ENCODE data around the gene SH2D4B.

SH2D4B gene

DNA sequence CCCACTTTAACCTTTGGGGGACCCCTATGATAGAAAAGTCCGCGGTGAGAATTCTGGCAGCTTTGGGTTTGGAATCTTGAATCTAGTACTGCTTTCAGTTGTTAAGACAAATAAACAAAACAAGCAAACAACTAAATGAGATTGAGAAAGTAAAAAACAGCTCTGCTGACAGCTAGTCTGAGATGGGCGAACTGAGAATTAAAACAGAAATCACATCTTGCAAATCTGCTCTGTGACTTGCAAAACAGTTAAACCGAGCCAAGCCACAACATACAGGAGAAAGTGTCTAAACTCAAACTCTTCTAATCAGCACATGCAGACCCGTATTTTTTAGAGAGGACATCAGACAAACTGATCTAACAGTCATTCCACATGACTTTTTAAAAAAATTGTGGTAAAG, 110.4 kb downstream of the SH2D4B start:
- no peak for DNase-seq

GRCh38 chr10:80649183-80649582, 111.5 kb downstream of the SH2D4B start:
- DNase-seq, result no peak

DNA sequence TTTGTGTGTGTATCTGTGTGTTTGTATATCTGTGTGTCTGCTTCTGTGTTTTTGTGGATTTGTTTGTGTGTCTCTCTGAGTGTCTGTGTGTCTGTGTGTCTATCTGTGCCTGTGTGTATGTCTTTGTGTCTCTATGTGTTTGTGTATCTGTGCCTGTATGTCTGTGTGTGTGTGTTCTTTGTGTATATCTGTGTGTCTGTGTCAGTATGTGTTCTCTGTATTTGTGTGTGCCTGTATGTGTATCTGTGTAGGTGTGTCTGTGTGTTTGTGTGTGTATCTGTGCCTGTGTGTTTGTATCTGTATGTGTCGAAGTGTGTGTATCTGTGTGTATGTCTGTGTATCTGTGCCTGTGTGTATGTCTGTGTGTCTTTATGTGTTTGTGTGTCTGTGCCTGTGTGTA, 118.2 kb downstream of the SH2D4B start:
- DNase-seq, result no peak

DNA sequence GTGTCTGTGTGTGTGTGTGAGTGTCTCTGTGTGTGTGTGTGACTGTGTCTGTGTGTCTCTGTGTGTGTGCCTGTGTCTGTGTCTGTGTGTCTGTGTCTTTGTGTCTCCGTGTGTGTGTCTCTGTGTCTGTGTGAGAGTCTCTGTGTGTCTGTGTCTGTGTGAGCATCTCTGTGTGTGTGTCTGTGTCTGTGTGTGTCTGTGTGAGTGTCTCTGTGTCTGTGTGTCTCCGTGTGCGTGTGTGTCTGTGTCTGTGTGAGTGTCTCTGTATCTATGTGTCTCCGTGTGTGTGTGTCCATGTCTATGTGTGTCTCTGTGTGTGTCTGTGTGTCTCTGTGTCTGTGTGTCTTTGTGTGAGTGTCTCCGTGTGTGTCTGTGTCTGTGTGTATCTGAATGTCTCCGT, 120.4 kb downstream of the SH2D4B start:
- DNase-seq, result no peak

GRCh38 chr10:80659289-80659688, 121.6 kb downstream of the SH2D4B start:
- no peak for DNase-seq

GRCh38 chr10:80660266-80660665, 122.6 kb downstream of the SH2D4B start:
- DNase-seq, result no peak

GRCh38 chr10:80660736-80661135, 123.0 kb downstream of the SH2D4B start:
- DNase-seq, result no peak

- no peak for DNase-seq
These were observed 123.8 kb downstream of the SH2D4B start for GRCh38 chr10:80661526-80661925.

GRCh38 chr10:80662429-80663261, 124.9 kb downstream of the SH2D4B start:
- peak; percentile 34 for DNase-seq

DNA sequence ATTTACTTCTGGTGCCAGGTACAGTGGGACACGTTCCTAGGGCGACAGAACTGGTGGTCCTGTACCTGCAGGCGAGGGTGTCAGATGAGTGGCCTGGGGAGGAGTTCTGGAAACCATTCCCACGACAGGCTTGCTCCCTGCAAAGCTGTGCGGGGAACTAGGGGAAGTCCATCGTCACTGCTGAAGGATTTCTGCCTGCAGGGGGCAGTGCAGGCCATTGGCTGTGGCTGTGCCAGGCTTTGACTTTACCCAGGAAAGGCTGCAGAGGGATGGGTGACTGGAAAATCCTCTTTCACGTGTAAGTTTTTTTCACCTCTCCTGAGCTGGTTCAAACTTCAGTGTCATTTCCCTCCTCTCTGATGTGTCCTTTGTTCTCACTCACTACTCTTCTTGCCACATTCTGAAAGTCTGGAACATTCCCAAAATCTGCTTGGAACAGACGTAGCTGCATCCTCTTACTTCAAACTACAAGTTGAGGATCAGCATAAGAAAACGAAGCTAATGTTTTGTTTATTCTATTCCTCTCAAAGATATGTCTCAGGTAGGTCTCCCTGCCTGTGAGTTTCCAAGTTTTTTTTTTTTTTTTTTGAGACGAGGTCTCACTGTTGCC, 126.5 kb downstream of the SH2D4B start:
- DNase-seq, result peak; percentile 34

- DNase-seq, result no peak
These were observed 131.8 kb downstream of the SH2D4B start for GRCh38 chr10:80669485-80669884.

- no peak for DNase-seq
These were observed 133.1 kb downstream of the SH2D4B start for GRCh38 chr10:80670774-80671173.

- DNase-seq, result no peak
These were observed 134.1 kb downstream of the SH2D4B start for GRCh38 chr10:80671847-80672246.

GRCh38 chr10:80672613-80673012, 134.9 kb downstream of the SH2D4B start:
- no peak for DNase-seq

- DNase-seq, result no peak
These were observed 137.1 kb downstream of the SH2D4B start for GRCh38 chr10:80674809-80675208.

DNA sequence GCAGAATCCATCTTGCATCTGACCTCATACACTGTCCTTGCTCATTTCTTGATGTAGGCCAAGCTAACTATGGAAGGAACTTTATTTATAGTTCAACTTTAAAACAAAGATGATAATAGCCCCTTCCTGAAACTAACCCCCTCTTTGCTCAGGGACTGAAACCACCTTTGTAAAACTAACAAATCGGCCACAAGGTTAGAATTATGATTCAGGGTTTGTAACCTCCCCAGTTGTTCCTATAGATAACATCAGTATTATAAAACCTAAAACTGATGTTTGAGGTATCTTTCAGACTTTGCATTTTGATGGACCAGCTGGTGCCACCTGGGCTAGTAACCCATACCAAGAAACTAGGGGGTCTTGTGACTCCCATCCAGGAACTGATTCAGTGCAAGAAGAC, 143.4 kb downstream of the SH2D4B start:
- DNase-seq, result no peak

DNA sequence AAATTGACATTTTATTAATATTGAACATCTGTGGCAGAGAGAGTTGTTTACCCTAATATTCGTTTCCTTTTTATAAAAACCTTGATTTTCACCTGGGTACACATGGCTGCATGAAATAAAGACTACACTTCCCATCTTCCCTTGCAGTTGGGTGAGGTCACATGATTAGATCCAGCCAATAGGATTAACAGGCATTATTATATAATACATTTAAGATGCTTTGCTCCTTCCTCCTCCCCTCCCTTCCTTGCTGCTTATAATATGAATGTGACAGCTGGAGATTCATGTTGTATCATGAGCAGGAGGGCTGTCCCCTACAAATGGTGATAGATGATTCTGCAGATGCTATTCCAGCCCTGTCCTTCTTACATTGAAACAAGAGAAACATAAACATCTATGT, 146.6 kb downstream of the SH2D4B start:
- peak; percentile 21 for DNase-seq

DNA sequence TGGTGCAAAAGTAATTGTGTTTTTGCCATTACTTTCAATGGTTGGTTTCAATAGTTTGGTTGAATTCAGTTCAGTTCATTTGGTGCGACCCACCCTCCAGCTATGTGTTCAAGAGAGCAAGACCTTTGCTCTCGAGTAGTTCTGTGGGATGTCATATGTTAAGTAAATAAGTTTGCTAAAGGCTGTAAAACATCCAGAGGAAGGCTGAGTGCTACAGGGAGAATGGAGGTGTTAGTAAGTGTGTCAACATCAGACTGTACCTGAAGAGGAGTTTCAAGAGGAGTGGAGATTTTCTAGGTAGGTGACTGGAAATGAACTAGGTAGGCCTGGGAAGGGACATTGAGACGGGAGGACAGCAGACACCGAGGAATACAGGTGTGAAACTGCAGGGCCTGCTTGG, 147.7 kb downstream of the SH2D4B start:
- no peak for DNase-seq

GRCh38 chr10:80686734-80687475, 149.2 kb downstream of the SH2D4B start:
- no peak for DNase-seq

GRCh38 chr10:80687476-80687789, 149.7 kb downstream of the SH2D4B start:
- no peak for DNase-seq

- no peak for DNase-seq
These were observed 152.7 kb downstream of the SH2D4B start for GRCh38 chr10:80690434-80690833.

DNA sequence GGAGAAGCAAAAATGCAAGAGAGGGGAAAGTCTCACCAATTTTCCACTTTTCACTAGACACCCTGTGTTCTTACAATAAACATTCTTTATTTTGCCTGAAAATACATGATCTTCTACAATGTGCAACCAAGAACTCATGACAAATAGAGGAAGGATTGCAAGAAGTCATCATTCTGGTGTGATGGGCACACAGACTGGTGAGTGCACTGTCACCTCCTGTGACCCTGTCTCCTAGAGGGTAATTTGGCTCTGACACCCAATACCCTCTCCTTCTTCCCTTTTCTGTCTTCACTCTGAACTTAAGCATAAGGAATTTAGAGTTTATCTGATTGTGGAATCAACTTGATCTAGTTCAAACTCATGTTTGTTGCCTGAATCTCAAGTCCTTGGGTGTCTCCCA, 153.7 kb downstream of the SH2D4B start:
- DNase-seq, result no peak

GRCh38 chr10:80693565-80693964, 155.9 kb downstream of the SH2D4B start:
- no peak for DNase-seq

DNA sequence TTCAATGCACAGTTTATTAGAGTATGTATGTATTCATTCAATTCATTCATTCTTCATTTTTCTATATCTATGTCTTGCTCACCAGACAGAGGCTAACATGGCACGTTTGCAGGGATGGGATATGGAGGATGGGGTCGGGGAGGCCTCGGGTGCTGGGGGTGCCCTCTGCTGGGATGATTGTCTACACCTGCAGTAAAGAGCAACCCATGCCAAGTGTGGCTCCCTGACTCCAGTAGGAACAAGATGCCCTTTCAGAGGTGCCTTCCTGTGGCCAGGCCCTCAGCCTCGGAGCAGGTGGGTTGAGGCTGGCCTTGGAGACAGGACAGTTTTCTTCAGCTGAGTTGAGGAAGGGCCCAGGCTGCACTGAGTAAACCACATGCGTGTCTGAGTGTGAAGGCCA, 157.2 kb downstream of the SH2D4B start:
- no peak for DNase-seq

All from NCI-H1436 (cell line).